Lower leg skin (tissue), 4 donors: ENCODE measurements around the gene DDX28. TPM values are rescaled to one million over a fixed set of nuclear protein-coding genes. Genes with fewer than 3 reads are reported as not detected.

Experiments used
- DNase-seq, 2 donors: peaks; one replicate each; pipeline ENCODE4 v3.0.0-alpha.2; 2019; ENCODE audit warnings: low spot score in 2 of 2
- H3K4me3 ChIP-seq: fragments of 200-600 bp; sonication (generic); 2 replicates; pipeline ENCODE4 v1.5.1; 2017; ENCODE audit warnings: mild to moderate bottlenecking, low read depth; ENCODE audit not compliant: poor library complexity, severe bottlenecking
- POLR2A ChIP-seq, 2 donors: fragments of 450-650 bp; IDR thresholded peaks; one replicate each; pipeline ENCODE4 v1.6.1; 2016 to 2017; ENCODE audit warnings: antibody characterized with exemption in 2 of 2, mild to moderate bottlenecking in 1 of 2, moderate library complexity in 1 of 2
- WGBS, 2 donors: methylation state at CpG; one replicate each; pipeline ENCODE4 v1.1.5; 2018; 5-methylcytosine and 5-hydroxymethylcytosine counted together
- intact Hi-C: fragments of 100-400 bp; cut with DNase I; formaldehyde crosslinking; loops from one replicate; pipeline ENCODE4 v1.15.0; 2023; ENCODE audit warnings: low total_unique reads
- total RNA-seq, 4 donors: library from RNA; depleted of rRNA; stranded (reverse); fragments of >200 nt; gene quantifications; one replicate each; pipeline ENCODE4 v1.1.0, GENCODE V29; 2016
- TF ChIP-seq, protein P1 (sequence below), 3 donors: fragments of 450-650 bp; IDR thresholded peaks; one replicate each; pipeline ENCODE4 v1.5.1; 2016; ENCODE audit warnings: antibody characterized with exemption in 3 of 3, mild to moderate bottlenecking in 3 of 3, moderate library complexity in 2 of 3

DDX28 gene
- total RNA-seq, 4 donors from 2014 or later = 11.0 to 21.1 (median 13.6) TPM

- 79 to 84% methylated on average over 7 of the region's 7 CpGs for WGBS, 2 donors
- DNase-seq = no peak
- no peak overlapping the region for H3K4me3 ChIP-seq
- intact Hi-C loops = loop anchor here (10.0 kb wide), 1 partner anchor 221 kb away; no protein-coding TSS in a partner anchor
- TF ChIP-seq POLR2A (IDR thresholded peaks at IDR 0.05) = no peak
- TF ChIP-seq, protein P1, sequence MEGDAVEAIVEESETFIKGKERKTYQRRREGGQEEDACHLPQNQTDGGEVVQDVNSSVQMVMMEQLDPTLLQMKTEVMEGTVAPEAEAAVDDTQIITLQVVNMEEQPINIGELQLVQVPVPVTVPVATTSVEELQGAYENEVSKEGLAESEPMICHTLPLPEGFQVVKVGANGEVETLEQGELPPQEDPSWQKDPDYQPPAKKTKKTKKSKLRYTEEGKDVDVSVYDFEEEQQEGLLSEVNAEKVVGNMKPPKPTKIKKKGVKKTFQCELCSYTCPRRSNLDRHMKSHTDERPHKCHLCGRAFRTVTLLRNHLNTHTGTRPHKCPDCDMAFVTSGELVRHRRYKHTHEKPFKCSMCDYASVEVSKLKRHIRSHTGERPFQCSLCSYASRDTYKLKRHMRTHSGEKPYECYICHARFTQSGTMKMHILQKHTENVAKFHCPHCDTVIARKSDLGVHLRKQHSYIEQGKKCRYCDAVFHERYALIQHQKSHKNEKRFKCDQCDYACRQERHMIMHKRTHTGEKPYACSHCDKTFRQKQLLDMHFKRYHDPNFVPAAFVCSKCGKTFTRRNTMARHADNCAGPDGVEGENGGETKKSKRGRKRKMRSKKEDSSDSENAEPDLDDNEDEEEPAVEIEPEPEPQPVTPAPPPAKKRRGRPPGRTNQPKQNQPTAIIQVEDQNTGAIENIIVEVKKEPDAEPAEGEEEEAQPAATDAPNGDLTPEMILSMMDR (IDR thresholded peaks at IDR 0.05) = no peak
These were observed 23.1 kb upstream of the DDX28 start for GRCh38 chr16:68046106-68046505.

- TF ChIP-seq, protein P1 (IDR thresholded peaks at IDR 0.05) = no peak
- no peak for TF ChIP-seq POLR2A (IDR thresholded peaks at IDR 0.05)
- no peak overlapping the region for H3K4me3 ChIP-seq
- intact Hi-C loops = loop anchor here (5.0 to 10.0 kb wide), 2 partner anchors 49 to 217 kb away; no protein-coding TSS in a partner anchor
- no peak for DNase-seq
- WGBS, 2 donors = 79 to 87% methylated on average over 2 of the region's 2 CpGs
These were observed 18.8 kb upstream of the DDX28 start for GRCh38 chr16:68041783-68042182.

- 62 to 82% methylated on average over 10 to 14 of the region's 14 CpGs for WGBS, 2 donors
- DNase-seq = peak; percentile 78 to 97
- H3K4me3 ChIP-seq = no peak overlapping the region
- intact Hi-C loops = loop anchor here (5.0 to 10.0 kb wide), 2 partner anchors 48 to 216 kb away; no protein-coding TSS in a partner anchor
- TF ChIP-seq, protein P1 (IDR thresholded peaks at IDR 0.05) = peak in 1 of 3 donors; percentile 72
- no peak for TF ChIP-seq POLR2A (IDR thresholded peaks at IDR 0.05)
These were observed 17.7 kb upstream of the DDX28 start for GRCh38 chr16:68040506-68041288.

DNA sequence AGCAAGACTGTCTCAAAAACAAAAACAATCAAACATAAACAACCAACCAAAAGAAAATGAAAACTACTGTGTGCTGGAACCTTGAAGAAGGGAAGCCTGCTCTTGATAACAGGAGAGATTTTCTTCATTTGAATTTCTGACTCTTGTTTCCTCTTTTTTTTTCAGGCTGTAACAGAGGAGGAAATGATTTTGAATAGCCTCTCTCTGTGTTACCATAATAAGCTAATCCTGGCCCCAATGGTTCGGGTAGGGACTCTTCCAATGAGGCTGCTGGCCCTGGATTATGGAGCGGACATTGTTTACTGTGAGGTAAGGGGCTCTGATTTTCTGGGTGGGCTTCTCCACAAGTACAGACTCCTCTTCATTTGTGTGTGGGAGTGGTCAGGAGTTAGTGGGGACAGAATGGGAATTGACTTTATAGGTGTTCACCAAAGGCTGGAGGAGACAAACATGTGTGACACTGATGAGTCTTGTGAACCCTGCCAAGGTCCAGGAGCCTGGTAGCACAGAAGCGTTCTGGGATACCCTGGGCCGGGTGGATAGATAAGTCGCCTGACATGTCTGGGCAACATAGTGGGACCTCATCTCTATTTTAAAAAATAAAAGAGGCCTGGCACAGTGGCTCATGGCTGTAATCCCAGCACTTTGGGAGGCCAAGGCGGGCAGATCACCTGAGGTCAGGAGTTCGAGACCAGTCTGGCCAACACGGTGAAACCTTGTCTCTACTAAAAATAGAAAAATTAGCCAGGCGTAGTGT lies 15.0 kb upstream of the DDX28 start:
- H3K4me3 ChIP-seq = no peak overlapping the region
- no peak for DNase-seq
- TF ChIP-seq POLR2A (IDR thresholded peaks at IDR 0.05) = no peak
- TF ChIP-seq, protein P1 (IDR thresholded peaks at IDR 0.05) = no peak
- 92 to 93% methylated on average over 9 of the region's 9 CpGs for WGBS, 2 donors
- intact Hi-C loops = no loop called here

GRCh38 chr16:68035227-68035626 lies 12.2 kb upstream of the DDX28 start:
- DNase-seq = no peak
- 90 to 98% methylated on average over 2 of the region's 2 CpGs for WGBS, 2 donors
- TF ChIP-seq, protein P1 (IDR thresholded peaks at IDR 0.05) = no peak
- no peak for TF ChIP-seq POLR2A (IDR thresholded peaks at IDR 0.05)
- intact Hi-C loops = no loop called here
- H3K4me3 ChIP-seq = no peak overlapping the region
